Prostate gland (tissue), 2 donors: Measurements from ENCODE around the gene ZNF423.

Source experiments
- CTCF ChIP-seq, 4 experiments: fragments of 200-600 bp in 2 of 4; fragments of 450-650 bp in 2 of 4; sonication (generic) in 2 of 4; IDR thresholded peaks; 1 replicate in 3 of 4; 2 replicates in 1 of 4; pipeline ENCODE4 v1.5.1; 2016 to 2019; ENCODE audit warnings: antibody characterized with exemption in 4 of 4, mild to moderate bottlenecking in 2 of 4, moderate library complexity in 2 of 4
- POLR2AphosphoS5 ChIP-seq: sonication (generic); formaldehyde crosslinking; IDR thresholded peaks from one replicate; pipeline ENCODE4 v1.6.1; 2017; ENCODE audit warnings: antibody characterized with exemption

- TF ChIP-seq CTCF (IDR thresholded peaks at IDR 0.05) (no peak), POLR2AphosphoS5 (no peak)
Measured at GRCh38 chr16:49567950-49568349, 288.0 kb downstream of the ZNF423 start.
